NB4 (cell line): ENCODE measurements around the gene CDC14C.

Experiments used
- CTCF ChIP-seq: IDR thresholded peaks from one replicate; pipeline ENCODE4 v1.5.1; 2012; ENCODE audit warnings: low read depth, low read length
- MAX ChIP-seq: IDR thresholded peaks from 2 replicates; pipeline ENCODE4 v1.6.1; 2011; ENCODE audit warnings: low read depth, low read length

- no peak for TF ChIP-seq CTCF
- no peak for TF ChIP-seq MAX
Measured at GRCh38 chr7:48899932-48900331, 24.4 kb upstream of the CDC14C start.
